ENCODE measurements around the gene GRID2.

Gene GRID2

DNA sequence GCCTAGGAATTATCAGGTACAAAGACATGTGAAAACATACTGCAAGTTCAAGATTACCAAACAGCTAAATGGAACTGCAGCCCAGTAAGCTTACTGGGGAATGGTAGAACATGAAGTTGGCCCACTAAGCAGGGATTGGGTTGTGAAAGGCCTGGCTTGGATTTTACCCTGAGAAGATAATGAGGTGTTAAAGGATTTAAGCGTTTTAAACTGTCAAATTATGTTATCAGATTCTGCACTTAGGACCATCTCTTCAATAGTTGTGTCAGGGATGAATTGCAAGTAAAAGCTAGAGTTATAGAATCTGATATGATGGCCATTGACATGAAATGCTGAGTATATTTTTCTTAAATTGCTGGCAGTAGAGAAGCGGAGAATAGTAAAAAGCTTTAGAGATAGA, 225.7 kb downstream of the GRID2 start:
- no peaks in the 10 kb centered on the region for H3K36me3 ChIP-seq (ENCODE audit: control insufficient read depth, low read depth, low read length)
- no peak overlapping the region for H3K4me3 ChIP-seq (ENCODE audit: low read length)
- H3K27me3 ChIP-seq (ENCODE audit: control insufficient read depth, insufficient read depth, low read length): no peaks in the 10 kb centered on the region
- H3K27ac ChIP-seq (ENCODE audit: low read length): no peak overlapping the region
- H3K9ac ChIP-seq (ENCODE audit: low read length): no peak overlapping the region
- no peaks in the 10 kb centered on the region for H3K9me3 ChIP-seq (ENCODE audit: control insufficient read depth, low read depth, low read length)
- H3K4me1 ChIP-seq (ENCODE audit: control insufficient read depth, low read depth, low read length): peaks cover 12% of the 10 kb centered on the region

DNA sequence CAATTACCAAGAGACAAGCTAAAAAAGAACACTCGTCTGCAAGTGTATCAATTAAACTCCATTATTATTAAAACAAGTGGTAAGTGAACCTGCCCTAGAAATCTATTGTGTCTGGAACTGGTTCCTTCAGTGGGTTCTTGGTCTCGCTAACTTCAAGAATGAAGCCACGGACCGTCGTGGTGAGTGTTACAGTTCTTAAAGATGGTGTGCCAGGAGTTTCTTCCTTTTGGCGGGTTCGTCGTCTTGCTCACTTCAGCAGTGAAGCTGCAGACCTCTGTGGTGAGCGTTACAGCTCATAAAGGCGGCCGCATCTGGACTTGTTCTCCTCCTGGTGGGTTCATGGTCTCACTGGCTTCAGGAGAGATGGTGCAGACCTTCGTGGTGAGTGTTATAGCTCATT, 231.8 kb downstream of the GRID2 start:
- H3K27ac ChIP-seq (ENCODE audit: low read length): no peak overlapping the region
- no peaks in the 10 kb centered on the region for H3K4me1 ChIP-seq (ENCODE audit: control insufficient read depth, low read depth, low read length)
- no peaks in the 10 kb centered on the region for H3K36me3 ChIP-seq (ENCODE audit: control insufficient read depth, low read depth, low read length)
- no peaks in the 10 kb centered on the region for H3K9me3 ChIP-seq (ENCODE audit: control insufficient read depth, low read depth, low read length)
- no peak overlapping the region for H3K4me3 ChIP-seq (ENCODE audit: low read length)
- H3K27me3 ChIP-seq (ENCODE audit: control insufficient read depth, insufficient read depth, low read length): no peaks in the 10 kb centered on the region
- H3K9ac ChIP-seq (ENCODE audit: low read length): no peak overlapping the region

DNA sequence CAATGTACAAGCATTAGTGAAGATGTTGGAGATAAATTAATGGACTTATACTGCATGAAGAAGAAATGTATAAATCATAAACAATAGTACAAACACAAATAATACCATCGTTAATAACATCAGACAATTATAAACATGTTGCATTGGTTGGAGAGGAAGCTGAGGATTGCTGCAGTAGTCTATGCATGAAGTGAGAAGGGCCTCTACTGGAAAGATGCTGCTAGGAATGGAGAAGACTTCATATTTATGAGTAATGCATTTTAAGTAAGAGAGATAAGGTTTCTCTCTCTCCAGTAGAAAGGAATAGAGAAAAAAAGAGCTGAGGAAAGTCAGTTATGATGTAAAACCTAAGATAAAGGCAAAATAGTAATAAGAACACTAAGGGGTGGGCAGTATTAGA, 247.8 kb downstream of the GRID2 start:
- H3K36me3 ChIP-seq (ENCODE audit: control insufficient read depth, low read depth, low read length): no peaks in the 10 kb centered on the region
- H3K27me3 ChIP-seq (ENCODE audit: control insufficient read depth, insufficient read depth, low read length): no peaks in the 10 kb centered on the region
- H3K4me1 ChIP-seq (ENCODE audit: control insufficient read depth, low read depth, low read length): peaks cover 7% of the 10 kb centered on the region
- H3K4me3 ChIP-seq (ENCODE audit: low read length): no peak overlapping the region
- no peak overlapping the region for H3K27ac ChIP-seq (ENCODE audit: low read length)
- H3K9me3 ChIP-seq (ENCODE audit: control insufficient read depth, low read depth, low read length): no peaks in the 10 kb centered on the region
- no peak overlapping the region for H3K9ac ChIP-seq (ENCODE audit: low read length)

DNA sequence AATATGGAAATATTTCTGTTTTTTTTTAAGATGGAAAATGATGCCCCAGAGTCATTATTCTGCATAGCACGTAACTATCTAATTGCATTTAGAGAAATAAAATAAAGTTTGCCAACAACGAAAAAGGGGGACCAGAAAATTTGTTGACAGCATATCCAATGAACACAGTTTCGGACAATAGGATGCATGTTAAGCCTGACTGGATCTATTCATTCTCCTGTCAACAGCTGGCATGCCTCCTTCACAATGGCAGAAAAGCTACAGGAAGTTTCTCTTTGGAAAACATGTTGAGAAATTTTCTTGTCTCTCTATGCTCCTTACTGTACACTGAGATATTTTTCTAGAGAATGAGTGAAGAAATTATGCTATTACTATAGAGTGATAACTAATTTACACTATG, 262.5 kb downstream of the GRID2 start:
- Histone ChIP-seq H3K9ac (ENCODE audit: low read length) (no peak overlapping the region), H3K4me3 (ENCODE audit: low read length) (no peak overlapping the region), H3K4me1 (ENCODE audit: control insufficient read depth, low read depth, low read length) (no peaks in the 10 kb centered on the region), H3K9me3 (ENCODE audit: control insufficient read depth, low read depth, low read length) (no peaks in the 10 kb centered on the region), H3K27ac (ENCODE audit: low read length) (no peak overlapping the region), H3K27me3 (ENCODE audit: control insufficient read depth, insufficient read depth, low read length) (no peaks in the 10 kb centered on the region), H3K36me3 (ENCODE audit: control insufficient read depth, low read depth, low read length) (no peaks in the 10 kb centered on the region)

DNA sequence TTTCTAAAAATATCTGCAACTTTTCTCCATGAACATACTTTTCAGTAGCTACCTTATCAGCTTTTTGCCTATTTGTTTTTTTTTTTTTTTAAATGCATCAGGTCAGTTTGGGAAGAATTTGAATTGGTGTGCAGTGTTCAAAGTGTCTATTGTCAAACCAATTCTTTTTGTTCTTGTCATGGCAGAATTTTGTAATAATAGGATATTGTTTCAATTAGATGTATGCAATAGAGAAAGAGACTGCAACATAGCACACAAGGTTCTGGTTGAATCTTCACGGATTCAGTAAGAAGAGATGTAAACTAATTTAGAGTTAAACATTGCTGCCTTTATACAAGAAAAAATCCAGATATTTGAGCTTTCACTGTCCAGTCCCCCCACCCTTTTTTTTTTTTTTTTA, 277.1 kb downstream of the GRID2 start:
- Histone ChIP-seq H3K36me3 (ENCODE audit: control insufficient read depth, low read depth, low read length) (no peaks in the 10 kb centered on the region), H3K27me3 (ENCODE audit: control insufficient read depth, insufficient read depth, low read length) (no peaks in the 10 kb centered on the region), H3K9ac (ENCODE audit: low read length) (no peak overlapping the region), H3K27ac (ENCODE audit: low read length) (no peak overlapping the region), H3K9me3 (ENCODE audit: control insufficient read depth, low read depth, low read length) (no peaks in the 10 kb centered on the region), H3K4me1 (ENCODE audit: control insufficient read depth, low read depth, low read length) (no peaks in the 10 kb centered on the region), H3K4me3 (ENCODE audit: low read length) (no peak overlapping the region)

DNA sequence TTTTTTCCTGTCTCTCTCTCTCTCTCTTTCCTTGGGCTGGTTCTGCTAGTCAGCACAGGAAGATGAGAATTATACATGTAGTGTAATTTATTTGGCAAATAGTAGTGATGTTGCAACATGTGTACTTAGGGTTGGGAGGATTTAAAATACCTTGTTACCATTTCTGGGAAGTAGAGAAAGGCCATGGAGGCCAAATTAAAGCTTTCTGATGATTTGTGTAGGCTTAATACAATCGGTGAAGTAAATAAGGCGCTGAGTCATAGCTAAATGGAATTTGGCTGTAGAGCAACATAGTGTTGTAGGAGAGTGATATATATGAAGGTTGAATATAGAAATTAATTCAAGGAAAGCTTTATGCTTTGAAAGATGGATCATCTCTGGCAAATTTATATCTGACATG, 295.3 kb downstream of the GRID2 start:
- Histone ChIP-seq H3K4me3 (ENCODE audit: low read length) (no peak overlapping the region), H3K9me3 (ENCODE audit: control insufficient read depth, low read depth, low read length) (no peaks in the 10 kb centered on the region), H3K27ac (ENCODE audit: low read length) (no peak overlapping the region), H3K4me1 (ENCODE audit: control insufficient read depth, low read depth, low read length) (no peaks in the 10 kb centered on the region), H3K27me3 (ENCODE audit: control insufficient read depth, insufficient read depth, low read length) (no peaks in the 10 kb centered on the region), H3K9ac (ENCODE audit: low read length) (no peak overlapping the region), H3K36me3 (ENCODE audit: control insufficient read depth, low read depth, low read length) (no peaks in the 10 kb centered on the region)

DNA sequence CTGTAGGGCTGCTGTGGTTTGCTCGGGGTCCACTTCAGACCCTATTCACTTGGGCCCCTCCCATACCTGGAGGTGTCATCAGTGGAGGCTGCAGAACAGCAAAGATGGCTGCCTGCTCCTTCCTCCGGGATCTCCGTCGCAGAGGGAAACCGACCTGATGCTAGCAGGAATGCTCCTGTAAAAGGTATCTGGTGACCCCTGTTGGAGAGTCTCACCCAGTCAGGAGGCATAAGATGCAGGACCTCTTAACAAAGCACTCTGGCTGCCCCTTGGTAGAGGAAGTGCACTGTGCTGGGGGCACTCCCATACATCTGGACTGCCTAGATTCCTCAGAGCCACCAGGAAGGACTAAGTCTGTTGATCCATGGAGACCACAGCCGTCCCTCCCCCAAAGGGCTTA, 296.9 kb downstream of the GRID2 start:
- Histone ChIP-seq H3K9ac (ENCODE audit: low read length) (no peak overlapping the region), H3K36me3 (ENCODE audit: control insufficient read depth, low read depth, low read length) (no peaks in the 10 kb centered on the region), H3K9me3 (ENCODE audit: control insufficient read depth, low read depth, low read length) (no peaks in the 10 kb centered on the region), H3K4me3 (ENCODE audit: low read length) (no peak overlapping the region), H3K4me1 (ENCODE audit: control insufficient read depth, low read depth, low read length) (no peaks in the 10 kb centered on the region), H3K27me3 (ENCODE audit: control insufficient read depth, insufficient read depth, low read length) (no peaks in the 10 kb centered on the region), H3K27ac (ENCODE audit: low read length) (no peak overlapping the region)

DNA sequence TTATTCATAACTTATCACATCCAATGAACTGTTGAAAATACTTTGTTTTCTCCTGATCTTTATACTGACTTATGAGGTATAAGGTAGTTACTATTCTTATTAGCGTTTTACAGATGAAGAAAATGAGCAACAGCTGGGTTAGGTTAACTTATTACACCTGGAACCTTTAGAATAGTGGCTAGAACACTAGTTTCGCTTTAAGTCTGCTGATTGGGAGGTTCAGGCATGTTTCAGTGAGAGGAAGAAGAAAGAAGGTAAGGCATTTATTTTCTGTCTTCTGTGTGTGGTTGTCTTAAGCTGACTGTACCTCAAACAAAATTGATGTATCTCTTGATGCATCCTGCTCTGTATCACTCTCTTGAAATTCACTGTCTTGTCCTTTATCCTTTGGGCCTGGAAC, 302.5 kb downstream of the GRID2 start:
- H3K9ac ChIP-seq (ENCODE audit: low read length): no peak overlapping the region
- H3K27ac ChIP-seq (ENCODE audit: low read length): no peak overlapping the region
- H3K4me3 ChIP-seq (ENCODE audit: low read length): no peak overlapping the region
- H3K36me3 ChIP-seq (ENCODE audit: control insufficient read depth, low read depth, low read length): no peaks in the 10 kb centered on the region
- H3K9me3 ChIP-seq (ENCODE audit: control insufficient read depth, low read depth, low read length): no peaks in the 10 kb centered on the region
- no peaks in the 10 kb centered on the region for H3K27me3 ChIP-seq (ENCODE audit: control insufficient read depth, insufficient read depth, low read length)
- H3K4me1 ChIP-seq (ENCODE audit: control insufficient read depth, low read depth, low read length): no peaks in the 10 kb centered on the region

DNA sequence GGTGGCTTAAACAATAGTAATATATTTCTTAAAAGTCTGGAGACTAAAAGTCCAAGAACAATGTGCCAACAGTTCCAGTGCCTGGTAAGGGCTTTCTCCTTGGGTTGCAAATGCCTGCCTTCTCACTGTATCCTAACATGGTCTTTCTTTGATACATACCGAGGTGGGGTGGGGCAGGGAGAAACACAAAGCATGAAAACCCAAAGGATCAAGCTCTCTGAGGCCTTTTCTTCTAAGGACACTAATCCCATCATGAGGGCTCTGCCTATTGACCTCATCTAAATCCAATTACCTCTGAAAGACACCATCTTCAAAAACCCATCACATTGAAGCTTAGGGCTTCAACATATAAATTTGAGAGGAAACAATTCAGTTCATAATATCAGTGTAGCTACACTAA, 311.3 kb downstream of the GRID2 start:
- no peaks in the 10 kb centered on the region for H3K9me3 ChIP-seq (ENCODE audit: control insufficient read depth, low read depth, low read length)
- H3K4me1 ChIP-seq (ENCODE audit: control insufficient read depth, low read depth, low read length): peaks cover 7% of the 10 kb centered on the region
- no peak overlapping the region for H3K4me3 ChIP-seq (ENCODE audit: low read length)
- no peak overlapping the region for H3K27ac ChIP-seq (ENCODE audit: low read length)
- no peak overlapping the region for H3K9ac ChIP-seq (ENCODE audit: low read length)
- no peaks in the 10 kb centered on the region for H3K27me3 ChIP-seq (ENCODE audit: control insufficient read depth, insufficient read depth, low read length)
- no peaks in the 10 kb centered on the region for H3K36me3 ChIP-seq (ENCODE audit: control insufficient read depth, low read depth, low read length)

DNA sequence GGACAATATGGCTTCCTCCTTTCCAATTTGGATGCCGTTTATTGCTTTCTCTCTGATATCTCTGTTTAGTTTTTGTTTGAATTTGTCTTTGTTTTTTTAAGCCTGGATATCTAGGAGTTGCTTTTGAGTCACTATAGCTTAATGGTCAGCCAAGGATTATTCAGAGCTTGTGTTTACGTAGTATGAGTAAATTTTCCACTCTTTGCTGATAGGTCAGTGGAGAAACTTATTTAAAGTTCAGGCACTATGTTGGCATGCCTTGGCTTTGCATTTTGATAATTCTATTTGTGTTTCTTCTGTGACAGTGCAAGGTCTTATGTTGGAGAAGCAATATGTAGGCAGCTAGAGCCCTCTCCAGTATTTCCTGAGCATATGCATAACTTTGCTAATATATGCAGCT, 315.2 kb downstream of the GRID2 start:
- Histone ChIP-seq H3K9me3 (ENCODE audit: control insufficient read depth, low read depth, low read length) (no peaks in the 10 kb centered on the region), H3K36me3 (ENCODE audit: control insufficient read depth, low read depth, low read length) (no peaks in the 10 kb centered on the region), H3K9ac (ENCODE audit: low read length) (no peak overlapping the region), H3K27me3 (ENCODE audit: control insufficient read depth, insufficient read depth, low read length) (no peaks in the 10 kb centered on the region), H3K4me1 (ENCODE audit: control insufficient read depth, low read depth, low read length) (no peaks in the 10 kb centered on the region), H3K27ac (ENCODE audit: low read length) (no peak overlapping the region), H3K4me3 (ENCODE audit: low read length) (no peak overlapping the region)

DNA sequence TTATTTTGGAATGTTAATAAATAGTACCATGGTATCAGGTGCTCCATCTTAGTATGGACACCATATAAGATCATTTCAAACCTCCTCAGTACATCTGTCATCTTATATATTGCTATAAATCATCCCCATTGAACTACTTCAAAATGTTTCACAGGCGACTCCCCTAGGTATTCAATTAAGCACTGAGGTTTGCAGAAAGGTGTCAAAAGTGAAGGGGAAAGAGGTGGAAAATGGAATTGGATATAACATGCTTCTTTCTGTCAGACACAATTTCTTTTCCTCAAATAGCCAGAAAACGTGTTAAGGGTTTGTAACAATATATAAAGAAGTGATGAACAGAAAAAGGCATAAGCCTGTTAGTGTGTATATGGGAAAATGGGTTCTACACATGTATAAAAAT, 325.5 kb downstream of the GRID2 start:
- H3K4me3 ChIP-seq (ENCODE audit: low read length): no peak overlapping the region
- no peak overlapping the region for H3K27ac ChIP-seq (ENCODE audit: low read length)
- H3K9ac ChIP-seq (ENCODE audit: low read length): no peak overlapping the region
- H3K4me1 ChIP-seq (ENCODE audit: control insufficient read depth, low read depth, low read length): no peaks in the 10 kb centered on the region
- no peaks in the 10 kb centered on the region for H3K9me3 ChIP-seq (ENCODE audit: control insufficient read depth, low read depth, low read length)
- H3K36me3 ChIP-seq (ENCODE audit: control insufficient read depth, low read depth, low read length): no peaks in the 10 kb centered on the region
- no peaks in the 10 kb centered on the region for H3K27me3 ChIP-seq (ENCODE audit: control insufficient read depth, insufficient read depth, low read length)

DNA sequence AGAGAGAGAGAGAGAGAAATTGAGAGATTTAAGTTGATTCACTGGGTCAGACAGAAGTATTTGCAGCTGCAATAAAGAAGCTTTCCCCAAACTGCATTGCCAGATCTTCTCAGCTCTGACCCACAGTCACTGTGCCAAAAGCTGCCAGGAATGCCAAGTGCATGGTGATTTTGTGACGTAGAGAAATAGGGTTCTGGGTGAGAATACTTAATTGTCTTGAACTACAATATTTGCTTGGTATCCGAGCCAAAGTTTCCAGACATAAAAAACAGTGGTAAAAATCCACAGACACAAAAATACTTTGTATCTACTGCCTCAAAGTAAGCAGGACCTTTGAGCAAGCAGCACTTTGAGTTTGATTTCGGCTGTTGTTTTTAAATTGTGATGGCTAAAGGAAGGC, 331.1 kb downstream of the GRID2 start:
- Histone ChIP-seq H3K9ac (ENCODE audit: low read length) (no peak overlapping the region), H3K4me1 (ENCODE audit: control insufficient read depth, low read depth, low read length) (no peaks in the 10 kb centered on the region), H3K4me3 (ENCODE audit: low read length) (no peak overlapping the region), H3K9me3 (ENCODE audit: control insufficient read depth, low read depth, low read length) (no peaks in the 10 kb centered on the region), H3K36me3 (ENCODE audit: control insufficient read depth, low read depth, low read length) (no peaks in the 10 kb centered on the region), H3K27ac (ENCODE audit: low read length) (no peak overlapping the region), H3K27me3 (ENCODE audit: control insufficient read depth, insufficient read depth, low read length) (no peaks in the 10 kb centered on the region)
